AG09309 (cell line): ENCODE data around the gene ITGA4.

Source experiments
- DNase-seq: peaks from one replicate; pipeline ENCODE4 v3.0.0-alpha.2; 2010; ENCODE audit warnings: low read depth
- H3K4me3 ChIP-seq: 2 replicates; pipeline ENCODE4 v1.5.1; 2011; ENCODE audit warnings: mild to moderate bottlenecking, low read depth, low read length, moderate library complexity; ENCODE audit not compliant: control insufficient read depth
- TF ChIP-seq, protein P1 (sequence below): IDR thresholded peaks from 2 replicates; pipeline ENCODE4 v1.5.1; 2011; ENCODE audit warnings: mild to moderate bottlenecking, low read depth, low read length, inconsistent platforms; ENCODE audit not compliant: insufficient read depth, control insufficient read depth; ENCODE audit errors: missing control alignments

ITGA4 gene

DNA sequence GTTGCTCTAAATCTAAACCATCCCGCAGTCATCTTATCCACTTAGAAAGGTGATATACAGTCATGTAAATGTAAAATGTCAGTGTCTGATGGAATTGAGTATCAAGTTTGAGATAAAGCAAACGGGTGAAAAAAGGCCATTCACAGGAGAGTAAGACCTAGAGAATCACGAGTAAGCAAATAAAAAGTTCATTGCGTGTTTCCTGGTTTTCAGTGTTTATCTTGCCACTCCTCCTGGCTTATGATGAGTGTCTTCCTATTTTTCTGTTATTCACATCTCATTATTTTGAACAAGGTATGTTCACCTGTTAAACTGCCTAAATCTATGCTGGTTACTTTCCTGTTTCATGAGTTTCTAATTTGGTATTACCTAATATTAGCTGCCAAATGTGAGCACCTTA is 68.8 kb downstream of the ITGA4 start:
- H3K4me3 ChIP-seq = no peak overlapping the region
- DNase-seq = no peak
- TF ChIP-seq, protein P1, sequence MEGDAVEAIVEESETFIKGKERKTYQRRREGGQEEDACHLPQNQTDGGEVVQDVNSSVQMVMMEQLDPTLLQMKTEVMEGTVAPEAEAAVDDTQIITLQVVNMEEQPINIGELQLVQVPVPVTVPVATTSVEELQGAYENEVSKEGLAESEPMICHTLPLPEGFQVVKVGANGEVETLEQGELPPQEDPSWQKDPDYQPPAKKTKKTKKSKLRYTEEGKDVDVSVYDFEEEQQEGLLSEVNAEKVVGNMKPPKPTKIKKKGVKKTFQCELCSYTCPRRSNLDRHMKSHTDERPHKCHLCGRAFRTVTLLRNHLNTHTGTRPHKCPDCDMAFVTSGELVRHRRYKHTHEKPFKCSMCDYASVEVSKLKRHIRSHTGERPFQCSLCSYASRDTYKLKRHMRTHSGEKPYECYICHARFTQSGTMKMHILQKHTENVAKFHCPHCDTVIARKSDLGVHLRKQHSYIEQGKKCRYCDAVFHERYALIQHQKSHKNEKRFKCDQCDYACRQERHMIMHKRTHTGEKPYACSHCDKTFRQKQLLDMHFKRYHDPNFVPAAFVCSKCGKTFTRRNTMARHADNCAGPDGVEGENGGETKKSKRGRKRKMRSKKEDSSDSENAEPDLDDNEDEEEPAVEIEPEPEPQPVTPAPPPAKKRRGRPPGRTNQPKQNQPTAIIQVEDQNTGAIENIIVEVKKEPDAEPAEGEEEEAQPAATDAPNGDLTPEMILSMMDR = no peak

DNA sequence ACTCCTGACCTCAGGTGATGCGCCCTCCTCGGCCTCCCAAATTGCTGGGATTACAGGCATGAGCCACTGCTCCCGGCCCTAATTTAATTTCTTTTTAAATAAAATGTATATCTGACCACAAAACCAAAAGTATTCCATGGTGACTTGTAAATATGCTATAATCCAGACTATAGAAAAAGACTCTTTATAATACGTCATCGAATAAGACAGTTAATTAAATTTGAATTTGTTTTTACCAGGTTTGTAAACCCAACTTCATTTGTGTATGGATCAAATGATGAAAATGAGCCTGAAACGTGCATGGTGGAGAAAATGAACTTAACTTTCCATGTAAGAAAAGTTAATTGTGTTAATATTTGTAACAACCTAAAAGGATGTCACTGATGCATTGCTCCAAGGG is 69.9 kb downstream of the ITGA4 start:
- TF ChIP-seq, protein P1 = no peak
- H3K4me3 ChIP-seq = no peak overlapping the region
- DNase-seq = no peak

DNA sequence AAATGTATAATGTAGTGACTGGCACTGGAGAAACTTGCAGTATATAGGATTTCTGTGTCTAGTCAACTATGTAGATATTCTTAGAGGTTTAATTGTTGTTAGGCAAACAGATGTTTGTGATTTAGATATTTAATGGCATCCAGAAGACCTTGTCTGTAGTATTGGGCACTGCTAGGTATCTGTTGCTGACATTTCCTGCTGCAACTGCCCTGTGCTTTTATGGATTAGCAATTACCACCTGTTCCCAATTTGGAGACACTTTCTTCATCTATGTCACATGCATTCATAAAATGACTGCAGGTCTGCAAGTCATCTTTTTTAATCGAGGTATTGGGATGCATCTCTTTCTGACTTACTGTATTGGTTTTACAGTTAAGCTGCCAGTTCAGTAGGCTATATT is 71.3 kb downstream of the ITGA4 start:
- DNase-seq = no peak
- H3K4me3 ChIP-seq = no peak overlapping the region

DNA sequence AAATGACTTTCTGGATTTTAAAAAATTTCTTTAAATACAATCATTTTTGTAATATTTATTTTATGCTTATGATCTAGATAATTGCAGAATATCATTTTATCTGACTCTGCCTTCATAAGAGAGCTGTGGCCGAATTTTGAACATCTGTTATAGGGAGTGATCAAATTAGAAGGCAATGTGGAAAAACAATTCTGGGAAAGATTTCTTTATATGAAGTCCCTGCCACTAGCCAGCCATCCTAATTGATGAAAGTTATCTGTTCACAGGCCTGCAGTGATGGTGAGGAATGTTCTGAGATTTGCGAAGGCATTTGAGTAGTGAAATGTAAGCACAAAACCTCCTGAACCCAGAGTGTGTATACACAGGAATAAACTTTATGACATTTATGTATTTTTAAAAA is 79.5 kb downstream of the ITGA4 start:
- TF ChIP-seq, protein P1 = no peak
- DNase-seq = no peak
- no peak overlapping the region for H3K4me3 ChIP-seq

More for the DNA sequence above, 71.3 kb downstream of the ITGA4 start:
- TF ChIP-seq, protein P1 = no peak

DNA sequence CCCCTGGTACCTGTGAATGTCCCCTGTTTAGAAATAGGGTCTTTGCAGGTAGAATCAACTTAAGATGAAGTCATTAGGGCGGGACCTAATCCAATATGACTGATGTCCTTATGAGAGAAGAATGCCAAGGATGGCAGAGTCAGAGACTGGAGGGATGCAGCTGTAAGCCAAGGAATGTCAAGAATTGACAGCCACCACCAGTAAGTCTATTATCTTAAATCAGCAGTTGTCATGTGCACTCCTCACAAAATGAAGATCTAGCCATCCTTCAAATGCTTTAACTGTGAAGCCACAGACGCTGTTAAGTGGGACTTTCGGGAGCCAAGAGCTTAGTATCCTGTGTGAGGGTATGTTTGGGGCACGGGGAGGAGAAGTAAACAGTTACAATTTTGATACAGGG is 83.2 kb downstream of the ITGA4 start:
- no peak overlapping the region for H3K4me3 ChIP-seq
- no peak for DNase-seq
- TF ChIP-seq, protein P1 = no peak

DNA sequence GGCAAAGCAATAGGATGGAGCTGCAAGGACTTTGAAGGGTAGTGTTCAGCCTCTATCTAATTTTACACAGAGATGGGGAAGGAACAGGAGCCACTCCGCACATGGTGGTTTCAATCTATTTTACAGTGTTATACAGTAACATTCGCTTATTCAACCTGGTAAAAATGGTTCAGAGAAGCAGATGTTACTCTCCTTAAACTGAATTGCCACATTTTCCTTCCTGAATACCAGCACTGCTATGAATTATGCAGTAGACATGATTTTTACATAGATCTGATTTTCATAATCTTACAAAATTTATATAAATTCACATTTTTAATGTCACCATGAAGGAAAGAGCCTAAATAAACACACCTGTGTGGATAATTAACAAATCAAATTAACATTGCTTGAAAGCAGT is 85.0 kb downstream of the ITGA4 start:
- no peak for DNase-seq
- H3K4me3 ChIP-seq = no peak overlapping the region
- TF ChIP-seq, protein P1 = no peak

DNA sequence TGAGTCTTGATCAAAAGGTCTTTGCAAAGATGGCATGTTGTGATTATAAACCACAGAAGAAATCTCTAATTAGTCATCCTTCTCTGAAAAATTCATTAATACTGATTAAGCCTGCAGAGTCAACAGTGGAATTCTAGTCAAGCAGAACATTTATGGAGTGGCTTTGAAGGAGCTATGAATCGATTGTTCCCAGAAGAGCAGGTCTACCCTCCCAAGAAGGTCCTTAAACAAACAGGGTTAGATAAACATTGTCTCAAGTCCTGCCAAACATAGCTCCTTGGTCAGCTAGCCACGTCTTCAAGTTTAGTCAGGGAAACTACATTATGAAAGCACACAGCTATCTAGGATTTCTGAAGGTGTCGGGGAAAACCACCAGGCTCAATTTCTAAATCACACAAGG is 88.9 kb downstream of the ITGA4 start:
- TF ChIP-seq, protein P1 = no peak

More for the DNA sequence above, 88.9 kb downstream of the ITGA4 start:
- H3K4me3 ChIP-seq = no peak overlapping the region
- no peak for DNase-seq
